Measurements from ENCODE around the gene RAP1B. TPM values are rescaled to one million over a fixed set of nuclear protein-coding genes. Genes with fewer than 3 reads are reported as not detected.

Gene RAP1B
- total RNA-seq, 1 experiment from 2014 or later, result 180 TPM

DNA sequence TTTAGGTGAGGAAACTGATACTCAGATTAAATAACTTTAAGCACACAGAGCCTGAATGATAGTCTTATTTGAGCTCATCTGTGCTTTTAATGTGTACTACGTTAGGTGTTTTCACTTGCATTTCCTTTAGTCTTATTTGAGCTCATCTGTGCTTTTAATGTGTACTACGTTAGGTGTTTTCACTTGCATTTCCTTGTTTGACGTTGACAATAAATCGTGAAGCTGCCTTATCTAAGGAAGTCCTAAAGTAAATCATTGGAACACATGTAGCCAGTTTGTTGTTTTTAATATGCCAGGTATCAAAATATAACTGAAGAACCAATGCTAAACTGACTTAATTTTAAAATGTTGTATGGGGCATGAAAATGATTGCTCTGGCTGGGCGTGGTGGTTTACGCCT is 2.0 kb downstream of the RAP1B start:
- H3K4me3 Mint-ChIP-seq (ENCODE audit: unreplicated experiment), result peak overlapping the region; percentile 87
- peaks cover 32% of the 10 kb centered on the region for H3K4me1 Mint-ChIP-seq (ENCODE audit: insufficient read depth, unreplicated experiment)
- CTCF ChIA-PET, result interaction anchor here (0.9 kb wide), 1 partner anchor 261 kb away, joined by 4 read pairs; no protein-coding TSS in a partner anchor
- H3K9me3 Mint-ChIP-seq (ENCODE audit: unreplicated experiment), result no peaks in the 10 kb centered on the region
- H3K36me3 Mint-ChIP-seq (ENCODE audit: insufficient read depth, unreplicated experiment), result peaks cover 11% of the 10 kb centered on the region
- no peaks in the 10 kb centered on the region for H3K27me3 Mint-ChIP-seq (ENCODE audit: insufficient read depth, unreplicated experiment)
- DNase-seq (ENCODE audit: unreplicated experiment), result no peak
- BruUV-seq (replicated peaks), result no TSS peak
- TF ChIP-seq, protein P1, sequence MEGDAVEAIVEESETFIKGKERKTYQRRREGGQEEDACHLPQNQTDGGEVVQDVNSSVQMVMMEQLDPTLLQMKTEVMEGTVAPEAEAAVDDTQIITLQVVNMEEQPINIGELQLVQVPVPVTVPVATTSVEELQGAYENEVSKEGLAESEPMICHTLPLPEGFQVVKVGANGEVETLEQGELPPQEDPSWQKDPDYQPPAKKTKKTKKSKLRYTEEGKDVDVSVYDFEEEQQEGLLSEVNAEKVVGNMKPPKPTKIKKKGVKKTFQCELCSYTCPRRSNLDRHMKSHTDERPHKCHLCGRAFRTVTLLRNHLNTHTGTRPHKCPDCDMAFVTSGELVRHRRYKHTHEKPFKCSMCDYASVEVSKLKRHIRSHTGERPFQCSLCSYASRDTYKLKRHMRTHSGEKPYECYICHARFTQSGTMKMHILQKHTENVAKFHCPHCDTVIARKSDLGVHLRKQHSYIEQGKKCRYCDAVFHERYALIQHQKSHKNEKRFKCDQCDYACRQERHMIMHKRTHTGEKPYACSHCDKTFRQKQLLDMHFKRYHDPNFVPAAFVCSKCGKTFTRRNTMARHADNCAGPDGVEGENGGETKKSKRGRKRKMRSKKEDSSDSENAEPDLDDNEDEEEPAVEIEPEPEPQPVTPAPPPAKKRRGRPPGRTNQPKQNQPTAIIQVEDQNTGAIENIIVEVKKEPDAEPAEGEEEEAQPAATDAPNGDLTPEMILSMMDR (IDR thresholded peaks at IDR 0.05; ENCODE audit: unreplicated experiment), result no peak
- peak overlapping the region; percentile 96 for H3K27ac Mint-ChIP-seq (ENCODE audit: low read depth, unreplicated experiment)
- intact Hi-C loops (cut with micrococcal nuclease), result loop anchor here (5.0 kb wide), 1 partner anchor 205 kb away; no protein-coding TSS in a partner anchor
- POLR2A ChIA-PET, result interaction anchor here (0.7 to 4.5 kb wide), 12 partner anchors 9 to 326 kb away, joined by 3 to 52 read pairs (median 6); partner anchors contain the start of genes MDM1, MDM2 and NUP107

DNA sequence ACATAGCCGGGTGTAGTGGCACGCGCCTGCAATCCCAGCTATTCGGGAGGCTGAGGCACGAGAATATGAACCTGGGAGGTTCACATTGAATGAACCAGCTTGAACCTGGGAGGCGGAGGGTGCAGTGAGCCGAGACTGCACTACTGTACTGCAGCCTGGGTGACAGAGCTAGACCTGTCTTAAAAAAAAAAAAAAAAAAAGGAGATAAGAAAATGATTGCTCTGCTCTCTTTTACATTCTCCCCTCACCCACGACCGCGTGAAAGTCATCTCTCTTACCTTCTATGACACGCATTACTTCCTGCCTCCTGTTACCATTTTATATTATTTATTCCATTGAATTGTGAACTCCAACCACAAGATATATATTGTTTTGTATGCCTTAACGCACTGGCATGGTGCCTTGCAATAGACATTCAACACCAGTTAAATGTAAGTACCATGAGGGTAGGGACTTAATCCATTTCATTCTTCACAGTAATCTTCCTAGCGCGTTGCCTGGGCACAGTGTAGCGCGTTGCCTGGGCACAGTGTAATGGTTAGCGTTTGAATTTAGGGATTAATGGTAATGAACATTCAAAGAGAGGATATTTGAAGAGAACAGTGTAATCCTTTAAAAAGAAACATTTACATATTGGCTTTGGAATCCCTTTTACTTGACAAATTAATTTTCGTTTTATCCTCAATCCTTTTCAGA is 2.7 kb downstream of the RAP1B start:
- no peak for DNase-seq (ENCODE audit: unreplicated experiment)
- no TSS peak for BruUV-seq (replicated peaks)
- Mint-ChIP-seq H3K27me3 (ENCODE audit: insufficient read depth, unreplicated experiment) (no peaks in the 10 kb centered on the region), H3K4me1 (ENCODE audit: insufficient read depth, unreplicated experiment) (peaks cover 33% of the 10 kb centered on the region), H3K9me3 (ENCODE audit: unreplicated experiment) (no peaks in the 10 kb centered on the region), H3K4me3 (ENCODE audit: unreplicated experiment) (peak overlapping the region; percentile 87), H3K36me3 (ENCODE audit: insufficient read depth, unreplicated experiment) (peaks cover 8% of the 10 kb centered on the region), H3K27ac (ENCODE audit: low read depth, unreplicated experiment) (peak overlapping the region; percentile 96)
- intact Hi-C loops (cut with micrococcal nuclease), result loop anchor here (5.0 kb wide), 1 partner anchor 206 kb away; no protein-coding TSS in a partner anchor
- ChIA-PET CTCF (interaction anchor here (0.5 kb wide), 1 partner anchor 563 kb away, joined by 3 read pairs; no protein-coding TSS in a partner anchor), POLR2A (interaction anchor here (0.9 to 4.5 kb wide), 12 partner anchors 9 to 282 kb away, joined by 3 to 52 read pairs (median 6); partner anchors contain the start of genes MDM1 and MDM2)
- TF ChIP-seq, protein P1 (IDR thresholded peaks at IDR 0.05; ENCODE audit: unreplicated experiment), result no peak

DNA sequence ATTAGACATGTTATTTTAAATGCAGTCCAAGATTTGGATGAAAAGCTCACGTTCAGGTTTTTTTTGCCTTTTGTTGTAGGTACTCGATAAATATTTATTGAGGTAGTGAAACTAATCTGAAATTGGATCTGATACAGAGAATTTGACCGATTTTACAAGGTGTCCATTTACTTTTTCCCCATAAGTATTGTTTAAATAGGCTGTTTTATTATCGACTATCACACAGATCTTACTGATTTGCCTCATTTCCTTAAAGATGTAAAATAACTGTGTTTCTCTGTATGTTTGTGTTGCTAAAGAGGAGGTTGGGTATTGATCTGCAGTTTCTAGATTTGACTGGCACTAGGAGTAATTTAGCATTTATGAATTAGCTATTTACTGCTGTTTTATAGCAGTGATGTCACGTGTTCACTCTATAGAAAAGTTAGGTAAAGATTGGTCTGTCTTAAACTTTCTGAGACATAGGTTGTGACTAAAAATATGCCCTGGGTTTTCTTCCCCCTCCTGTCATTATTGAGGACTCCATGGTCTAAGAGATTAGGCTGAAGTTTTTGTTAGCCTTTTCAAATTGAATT is 3.5 kb downstream of the RAP1B start:
- ChIA-PET POLR2A (interaction anchor here (0.9 to 1.3 kb wide), 5 partner anchors 9 to 194 kb away, joined by 3 to 5 read pairs (median 3); partner anchors contain the start of gene MDM2), CTCF (interaction anchor here (0.6 kb wide), 2 partner anchors 241 to 256 kb away, joined by 3 read pairs; no protein-coding TSS in a partner anchor)
- DNase-seq (ENCODE audit: unreplicated experiment), result no peak
- Mint-ChIP-seq H3K27me3 (ENCODE audit: insufficient read depth, unreplicated experiment) (no peaks in the 10 kb centered on the region), H3K27ac (ENCODE audit: low read depth, unreplicated experiment) (peak overlapping the region; percentile 49), H3K36me3 (ENCODE audit: insufficient read depth, unreplicated experiment) (peaks cover 13% of the 10 kb centered on the region), H3K4me3 (ENCODE audit: unreplicated experiment) (peak overlapping the region; percentile 53), H3K9me3 (ENCODE audit: unreplicated experiment) (no peaks in the 10 kb centered on the region), H3K4me1 (ENCODE audit: insufficient read depth, unreplicated experiment) (peaks cover 33% of the 10 kb centered on the region)
- no TSS peak for BruUV-seq (replicated peaks)
- intact Hi-C loops (cut with micrococcal nuclease), result loop anchor here (5.0 kb wide), 1 partner anchor 207 kb away; no protein-coding TSS in a partner anchor
- TF ChIP-seq, protein P1 (IDR thresholded peaks at IDR 0.05; ENCODE audit: unreplicated experiment), result no peak

DNA sequence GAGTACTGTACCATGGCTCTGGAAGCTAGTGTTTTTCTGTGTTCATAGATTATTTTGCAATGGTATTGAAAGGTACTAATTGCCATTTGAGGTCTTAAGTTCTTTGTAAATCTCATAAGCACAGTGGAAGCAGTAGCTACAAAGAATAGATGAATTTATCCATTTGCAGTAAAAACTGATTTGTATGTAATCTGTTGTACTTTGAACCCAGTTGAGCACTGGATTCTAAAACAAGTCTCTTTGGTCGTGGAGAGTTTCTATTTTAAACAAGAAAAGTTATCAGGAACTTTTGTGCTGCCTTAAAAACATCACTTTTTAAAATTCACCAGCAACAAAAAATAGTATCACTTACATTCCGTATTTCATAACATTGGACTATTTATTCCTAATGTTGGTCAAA is 4.1 kb downstream of the RAP1B start:
- intact Hi-C loops (cut with micrococcal nuclease), result loop anchor here (5.0 kb wide), 1 partner anchor 207 kb away; no protein-coding TSS in a partner anchor
- POLR2A ChIA-PET, result interaction anchor here (0.9 to 1.3 kb wide), 2 partner anchors 9 to 30 kb away, joined by 3 read pairs; no protein-coding TSS in a partner anchor
- H3K27ac Mint-ChIP-seq (ENCODE audit: low read depth, unreplicated experiment), result peak overlapping the region; percentile 49
- BruUV-seq (replicated peaks), result no TSS peak
- H3K4me3 Mint-ChIP-seq (ENCODE audit: unreplicated experiment), result peak overlapping the region; percentile 53
- peaks cover 13% of the 10 kb centered on the region for H3K36me3 Mint-ChIP-seq (ENCODE audit: insufficient read depth, unreplicated experiment)
- TF ChIP-seq, protein P1 (IDR thresholded peaks at IDR 0.05; ENCODE audit: unreplicated experiment), result no peak
- H3K9me3 Mint-ChIP-seq (ENCODE audit: unreplicated experiment), result no peaks in the 10 kb centered on the region
- peaks cover 32% of the 10 kb centered on the region for H3K4me1 Mint-ChIP-seq (ENCODE audit: insufficient read depth, unreplicated experiment)
- no peaks in the 10 kb centered on the region for H3K27me3 Mint-ChIP-seq (ENCODE audit: insufficient read depth, unreplicated experiment)
- CTCF ChIA-PET, result interaction anchor here (0.6 to 1.0 kb wide), 3 partner anchors 241 to 392 kb away, joined by 3 read pairs; no protein-coding TSS in a partner anchor
- no peak for DNase-seq (ENCODE audit: unreplicated experiment)

Measured in MCF 10A (cell line).